HepG2 (cell line): ENCODE measurements around the gene TMIGD2. TPM values are rescaled to one million over a fixed set of nuclear protein-coding genes. Genes with fewer than 3 reads are reported as not detected.
A peak's percentile ranks its signal among the peaks of the same experiment; 100 is the strongest.

Source experiments
- EP300 ChIP-seq, 3 experiments: sonication (generic) in 1 of 3; formaldehyde crosslinking in 1 of 3; IDR thresholded peaks; 2 replicates each; pipeline versions ENCODE4 v1.5.1 to v1.6.1; 2011 to 2020; ENCODE audit warnings: low read depth in 2 of 3, low read length in 2 of 3, borderline replicate concordance in 1 of 3, improper control_type of control experiment in 1 of 3, mild to moderate bottlenecking in 1 of 3, missing genetic modification reagents in 1 of 3, moderate library complexity in 1 of 3
- KAT2B ChIP-seq: fragments of 150-350 bp; IDR thresholded peaks from 2 replicates; pipeline ENCODE4 v1.6.1; 2014; ENCODE audit warnings: low read depth, low read length, borderline replicate concordance
- KLF11 ChIP-seq: IDR thresholded peaks from 2 replicates; pipeline ENCODE4 v1.6.1; 2016; ENCODE audit warnings: missing compliant biosample characterization
- MAFK ChIP-seq, 2 experiments: IDR thresholded peaks in 1 of 2; conservative IDR thresholded peaks in 1 of 2; 2 replicates each; pipeline ENCODE4 v1.6.1; 2011; ENCODE audit warnings: improper control_type of control experiment in 2 of 2, low read length in 2 of 2
- MYC ChIP-seq: sonication (generic); formaldehyde crosslinking; IDR thresholded peaks from 2 replicates; pipeline ENCODE4 v1.9.0; 2021; ENCODE audit warnings: missing genetic modification reagents, borderline replicate concordance
- ONECUT2 ChIP-seq: sonication (generic); formaldehyde crosslinking; IDR thresholded peaks from 2 replicates; pipeline ENCODE4 v1.4.0; 2020; ENCODE audit warnings: missing genetic modification reagents
- PAWR ChIP-seq: sonication (generic); formaldehyde crosslinking; IDR thresholded peaks from 2 replicates; pipeline ENCODE4 v1.4.0; 2020; ENCODE audit warnings: missing genetic modification reagents, mild to moderate bottlenecking, borderline replicate concordance
- RARA ChIP-seq: IDR thresholded peaks from 2 replicates; pipeline ENCODE4 v1.6.1; 2016; ENCODE audit warnings: missing genetic modification reagents, missing compliant biosample characterization
- RXRB ChIP-seq: IDR thresholded peaks from 2 replicates; pipeline ENCODE4 v1.6.1; 2016; ENCODE audit warnings: borderline replicate concordance, missing genetic modification reagents, missing compliant biosample characterization
- SIX4 ChIP-seq: sonication (generic); formaldehyde crosslinking; IDR thresholded peaks from 2 replicates; pipeline ENCODE4 v1.4.0; 2020; ENCODE audit warnings: missing genetic modification reagents
- SRF ChIP-seq: IDR thresholded peaks from 2 replicates; pipeline ENCODE4 v1.6.1; 2011; ENCODE audit warnings: mild to moderate bottlenecking, low read depth, low read length, moderate library complexity
- TBL1XR1 ChIP-seq: fragments of 150-350 bp; IDR thresholded peaks from 2 replicates; pipeline ENCODE4 v1.6.1; 2014; ENCODE audit warnings: borderline replicate concordance, low read length; ENCODE audit not compliant: partially characterized antibody
- TCF12 ChIP-seq, 2 experiments: fragments of 450-650 bp in 1 of 2; sonication (generic) in 1 of 2; formaldehyde crosslinking in 1 of 2; IDR thresholded peaks; 2 replicates each; pipeline versions ENCODE4 v1.6.1 to v1.8.0; 2017 to 2022; ENCODE audit warnings: antibody characterized with exemption in 1 of 2, mild to moderate bottlenecking in 1 of 2, missing genetic modification reagents in 1 of 2, moderate library complexity in 1 of 2
- ZFP37 ChIP-seq: sonication (generic); formaldehyde crosslinking; IDR thresholded peaks from 2 replicates; pipeline ENCODE4 v1.4.0; 2020; ENCODE audit warnings: missing genetic modification reagents, borderline replicate concordance
- ZFP62 ChIP-seq: sonication (generic); formaldehyde crosslinking; IDR thresholded peaks from 2 replicates; pipeline ENCODE4 v1.4.0; 2020; ENCODE audit warnings: missing genetic modification reagents
- ZNF251 ChIP-seq: sonication (generic); formaldehyde crosslinking; IDR thresholded peaks from 2 replicates; pipeline ENCODE4 v1.9.0; 2021; ENCODE audit warnings: mild to moderate bottlenecking, missing genetic modification reagents
- ZNF512 ChIP-seq: sonication (generic); formaldehyde crosslinking; IDR thresholded peaks from 2 replicates; pipeline ENCODE4 v1.4.0; 2020; ENCODE audit warnings: mild to moderate bottlenecking, missing genetic modification reagents
- ZNF652 ChIP-seq: IDR thresholded peaks from 2 replicates; pipeline ENCODE4 v1.6.1; 2016; ENCODE audit warnings: low read depth, borderline replicate concordance
- ZNF672 ChIP-seq: sonication (generic); formaldehyde crosslinking; IDR thresholded peaks from 2 replicates; pipeline ENCODE4 v1.8.1; 2022; ENCODE audit warnings: missing genetic modification reagents
- ZNF703 ChIP-seq: sonication (generic); formaldehyde crosslinking; IDR thresholded peaks from 2 replicates; pipeline ENCODE4 v1.5.1; 2020; ENCODE audit warnings: missing genetic modification reagents, mild to moderate bottlenecking, moderate library complexity, borderline replicate concordance
- ZSCAN31 ChIP-seq: sonication (generic); formaldehyde crosslinking; IDR thresholded peaks from 2 replicates; pipeline ENCODE4 v1.5.0; 2020; ENCODE audit warnings: low read depth, mild to moderate bottlenecking, missing genetic modification reagents
- polyA plus RNA-seq, 8 experiments: library from polyadenylated mRNA; depleted of rRNA in 3 of 8; stranded (reverse) in 7 of 8; unstranded in 1 of 8; fragments of >200 nt; fragmentation: Illumina TruSeq in 4 of 8; extraction: Trizol in 4 of 8; gene quantifications; 2 replicates each; pipeline versions ENCODE4 v1.2.1 to v1.2.3, GENCODE V29; 2011 to 2016; ENCODE audit warnings: low read depth in 4 of 8, missing spikeins in 1 of 8, mixed read lengths in 1 of 8; ENCODE audit not compliant: insufficient read depth in 1 of 8
- total RNA-seq, 5 experiments: library from RNA; depleted of rRNA; stranded (reverse); fragments of >200 nt; fragmentation: Illumina TruSeq; extraction: Trizol; gene quantifications; 2 replicates each; pipeline ENCODE4 v1.2.3, GENCODE V29; 2016; ENCODE audit warnings: low read depth in 1 of 5
- TF ChIP-seq, protein P1 (sequence below): sonication (generic); formaldehyde crosslinking; IDR thresholded peaks from 2 replicates; pipeline ENCODE4 v1.9.0; 2021; ENCODE audit warnings: mild to moderate bottlenecking, missing genetic modification reagents

Gene TMIGD2
- total and polyA plus RNA-seq, 2 of the 13 experiments (the other 11 are each of a cell fraction or from before 2014, with no cell fraction given), result 0.11 to 1.0 TPM

- TF ChIP-seq ZNF652 (CRISPR knock-in tag), result no peak
- TF ChIP-seq KLF11, result no peak
- no peak for TF ChIP-seq ZNF672 (CRISPR knock-in tag)
- no peak for TF ChIP-seq ONECUT2 (CRISPR knock-in tag)
- TF ChIP-seq RARA (CRISPR knock-in tag), result no peak
- no peak for TF ChIP-seq ZFP62 (CRISPR knock-in tag)
- no peak for TF ChIP-seq MAFK (conservative IDR thresholded peaks at IDR 0.05 in 1 of 2, IDR thresholded peaks at IDR 0.05 in 1 of 2; ENCODE audit: low read length in 2 of 2)
- TF ChIP-seq RXRB (CRISPR knock-in tag), result no peak
- TF ChIP-seq TCF12 (IDR thresholded peaks at IDR 0.05), result no peak
- TF ChIP-seq TCF12 (CRISPR knock-in tag; IDR thresholded peaks at IDR 0.05), result no peak
- no peak for TF ChIP-seq SIX4 (CRISPR knock-in tag)
- no peak for TF ChIP-seq ZNF512 (CRISPR knock-in tag)
- no peak for TF ChIP-seq ZNF251 (CRISPR knock-in tag)
- 0 out of 2 replicates have a peak, but pooled peaks have one; percentile 22 for TF ChIP-seq SRF
- TF ChIP-seq, protein P1, sequence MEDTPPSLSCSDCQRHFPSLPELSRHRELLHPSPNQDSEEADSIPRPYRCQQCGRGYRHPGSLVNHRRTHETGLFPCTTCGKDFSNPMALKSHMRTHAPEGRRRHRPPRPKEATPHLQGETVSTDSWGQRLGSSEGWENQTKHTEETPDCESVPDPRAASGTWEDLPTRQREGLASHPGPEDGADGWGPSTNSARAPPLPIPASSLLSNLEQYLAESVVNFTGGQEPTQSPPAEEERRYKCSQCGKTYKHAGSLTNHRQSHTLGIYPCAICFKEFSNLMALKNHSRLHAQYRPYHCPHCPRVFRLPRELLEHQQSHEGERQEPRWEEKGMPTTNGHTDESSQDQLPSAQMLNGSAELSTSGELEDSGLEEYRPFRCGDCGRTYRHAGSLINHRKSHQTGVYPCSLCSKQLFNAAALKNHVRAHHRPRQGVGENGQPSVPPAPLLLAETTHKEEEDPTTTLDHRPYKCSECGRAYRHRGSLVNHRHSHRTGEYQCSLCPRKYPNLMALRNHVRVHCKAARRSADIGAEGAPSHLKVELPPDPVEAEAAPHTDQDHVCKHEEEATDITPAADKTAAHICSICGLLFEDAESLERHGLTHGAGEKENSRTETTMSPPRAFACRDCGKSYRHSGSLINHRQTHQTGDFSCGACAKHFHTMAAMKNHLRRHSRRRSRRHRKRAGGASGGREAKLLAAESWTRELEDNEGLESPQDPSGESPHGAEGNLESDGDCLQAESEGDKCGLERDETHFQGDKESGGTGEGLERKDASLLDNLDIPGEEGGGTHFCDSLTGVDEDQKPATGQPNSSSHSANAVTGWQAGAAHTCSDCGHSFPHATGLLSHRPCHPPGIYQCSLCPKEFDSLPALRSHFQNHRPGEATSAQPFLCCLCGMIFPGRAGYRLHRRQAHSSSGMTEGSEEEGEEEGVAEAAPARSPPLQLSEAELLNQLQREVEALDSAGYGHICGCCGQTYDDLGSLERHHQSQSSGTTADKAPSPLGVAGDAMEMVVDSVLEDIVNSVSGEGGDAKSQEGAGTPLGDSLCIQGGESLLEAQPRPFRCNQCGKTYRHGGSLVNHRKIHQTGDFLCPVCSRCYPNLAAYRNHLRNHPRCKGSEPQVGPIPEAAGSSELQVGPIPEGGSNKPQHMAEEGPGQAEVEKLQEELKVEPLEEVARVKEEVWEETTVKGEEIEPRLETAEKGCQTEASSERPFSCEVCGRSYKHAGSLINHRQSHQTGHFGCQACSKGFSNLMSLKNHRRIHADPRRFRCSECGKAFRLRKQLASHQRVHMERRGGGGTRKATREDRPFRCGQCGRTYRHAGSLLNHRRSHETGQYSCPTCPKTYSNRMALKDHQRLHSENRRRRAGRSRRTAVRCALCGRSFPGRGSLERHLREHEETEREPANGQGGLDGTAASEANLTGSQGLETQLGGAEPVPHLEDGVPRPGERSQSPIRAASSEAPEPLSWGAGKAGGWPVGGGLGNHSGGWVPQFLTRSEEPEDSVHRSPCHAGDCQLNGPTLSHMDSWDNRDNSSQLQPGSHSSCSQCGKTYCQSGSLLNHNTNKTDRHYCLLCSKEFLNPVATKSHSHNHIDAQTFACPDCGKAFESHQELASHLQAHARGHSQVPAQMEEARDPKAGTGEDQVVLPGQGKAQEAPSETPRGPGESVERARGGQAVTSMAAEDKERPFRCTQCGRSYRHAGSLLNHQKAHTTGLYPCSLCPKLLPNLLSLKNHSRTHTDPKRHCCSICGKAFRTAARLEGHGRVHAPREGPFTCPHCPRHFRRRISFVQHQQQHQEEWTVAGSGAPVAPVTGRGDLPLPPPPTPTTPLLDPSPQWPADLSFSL (CRISPR knock-in tag), result no peak
- no peak for TF ChIP-seq ZNF703 (CRISPR knock-in tag)
- no peak for TF ChIP-seq ZSCAN31 (CRISPR knock-in tag)
- no peak for TF ChIP-seq TBL1XR1
- no peak for TF ChIP-seq ZFP37 (CRISPR knock-in tag)
- TF ChIP-seq EP300 (IDR thresholded peaks at IDR 0.05; ENCODE audit: low read depth in 2 of 2, low read length in 2 of 2), result no peak
- TF ChIP-seq EP300 (CRISPR knock-in tag; IDR thresholded peaks at IDR 0.05; ENCODE audit: borderline replicate concordance), result no peak
- no peak for TF ChIP-seq PAWR
- peak; percentile 40; the same call in 1 of the 2 replicates for TF ChIP-seq MYC (CRISPR knock-in tag)
- no peak for TF ChIP-seq KAT2B
Observed at GRCh38 chr19:4267901-4268815, 34.0 kb downstream of the TMIGD2 start (continued).
